Colonic mucosa (tissue), 4 donors: ENCODE measurements around the gene PTPRE. TPM values are rescaled to one million over a fixed set of nuclear protein-coding genes. Genes with fewer than 3 reads are reported as not detected.

Experiments used
- DNase-seq: peaks from one replicate; pipeline ENCODE4 v3.0.0-alpha.2; 2020
- H3K27ac ChIP-seq: fragments of 200-600 bp; one replicate; pipeline ENCODE4 v1.8.0; 2021
- H3K27me3 ChIP-seq: fragments of 200-600 bp; one replicate; pipeline ENCODE4 v1.8.0; 2021
- H3K36me3 ChIP-seq: fragments of 200-600 bp; one replicate; pipeline ENCODE4 v1.8.0; 2021
- H3K4me1 ChIP-seq: fragments of 200-600 bp; one replicate; pipeline ENCODE4 v1.8.0; 2021; ENCODE audit warnings: mild to moderate bottlenecking
- H3K4me3 ChIP-seq: fragments of 200-600 bp; one replicate; pipeline ENCODE4 v1.8.0; 2021
- H3K9ac ChIP-seq, 2 donors: one replicate each; pipeline ENCODE4 v1.7.0; 2013; ENCODE audit warnings: control low read depth in 2 of 2, low read depth in 2 of 2, low read length in 2 of 2
- H3K9me3 ChIP-seq: fragments of 200-600 bp; one replicate; pipeline ENCODE4 v1.8.0; 2021
- CTCF ChIP-seq: fragments of 200-600 bp; IDR thresholded peaks from one replicate; pipeline ENCODE4 v1.8.0; 2022; ENCODE audit warnings: antibody characterized with exemption, mild to moderate bottlenecking
- intact Hi-C: fragments of 100-400 bp; cut with DNase I; formaldehyde crosslinking; loops from one replicate; pipeline ENCODE4 v1.14.1; 2022
- total RNA-seq, 2 donors: library from RNA; stranded (reverse); fragmentation: NEBNext Ultra II Directional in 1 of 2; extraction: Animal tissue kit (Norgen Biotek cat#: 25700) in 1 of 2; gene quantifications; one replicate each; pipeline ENCODE4 v1.2.1, GENCODE V29; 2021
- donor health status: healthy.
- donor health status: DM: no; HTN: no; CAD: no.
- donor health status: DM: no; HTN: no; CAD: no.

Gene PTPRE
- total RNA-seq, 2 donors from 2014 or later = 15.9 to 18.8 TPM

DNA sequence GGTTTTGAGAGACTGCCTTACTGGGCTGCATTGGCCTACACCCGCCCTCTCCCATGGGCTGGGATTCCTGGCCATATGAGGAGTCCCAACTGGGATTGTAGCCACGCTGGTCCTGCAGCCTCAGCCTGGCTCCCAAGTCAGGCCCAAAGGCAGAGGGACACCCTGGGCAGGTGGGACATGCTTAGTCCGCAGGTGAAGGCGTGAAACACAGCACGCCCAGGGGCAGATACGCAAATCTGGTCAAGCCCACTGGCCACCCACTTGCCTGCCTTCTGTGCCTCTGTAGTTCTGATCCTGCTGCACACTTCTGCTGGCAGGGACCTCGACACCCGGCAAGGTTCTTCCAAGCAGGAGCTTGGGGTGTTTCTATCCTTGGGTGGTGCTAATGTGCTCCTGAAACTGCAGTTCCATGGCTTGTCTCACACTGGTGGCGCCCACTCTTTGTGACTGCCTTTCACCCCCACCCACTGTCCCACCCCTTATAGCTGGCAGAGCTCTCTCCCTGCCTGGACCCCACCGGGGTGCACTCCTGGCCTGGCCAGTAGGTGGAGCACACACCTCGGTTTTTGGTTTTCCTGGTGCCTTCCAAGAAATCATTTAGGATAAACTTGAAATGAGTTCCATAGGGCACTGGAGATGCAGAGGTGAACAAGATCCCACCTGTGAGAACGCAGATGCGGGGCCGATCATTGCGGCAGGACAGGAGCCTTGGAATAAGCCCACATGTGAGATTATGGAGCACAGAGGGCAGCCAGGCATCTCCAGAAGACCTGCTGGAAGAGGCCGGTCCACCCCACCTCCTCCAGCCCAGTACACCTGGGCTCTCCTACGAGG, 171.4 kb downstream of the PTPRE start:
- Histone ChIP-seq H3K4me3 (no peak overlapping the region), H3K4me1 (no peaks in the 10 kb centered on the region), H3K9me3 (no peaks in the 10 kb centered on the region), H3K27ac (no peak overlapping the region), H3K27me3 (no peaks in the 10 kb centered on the region), H3K9ac (no peak overlapping the region), H3K36me3 (no peaks in the 10 kb centered on the region)
- TF ChIP-seq CTCF = peak; percentile 58
- intact Hi-C loops = loop anchor here (5.0 kb wide), 1 partner anchor 69 kb away; no protein-coding TSS in a partner anchor
- peak; percentile 43 for DNase-seq

GRCh38 chr10:128080231-128080630, 173.3 kb downstream of the PTPRE start:
- Histone ChIP-seq H3K36me3 (no peaks in the 10 kb centered on the region), H3K4me3 (no peak overlapping the region), H3K4me1 (no peaks in the 10 kb centered on the region), H3K9ac (no peak overlapping the region), H3K27me3 (no peaks in the 10 kb centered on the region), H3K9me3 (no peaks in the 10 kb centered on the region), H3K27ac (no peak overlapping the region)
- intact Hi-C loops = no loop called here
- DNase-seq = no peak
- no peak for TF ChIP-seq CTCF

DNA sequence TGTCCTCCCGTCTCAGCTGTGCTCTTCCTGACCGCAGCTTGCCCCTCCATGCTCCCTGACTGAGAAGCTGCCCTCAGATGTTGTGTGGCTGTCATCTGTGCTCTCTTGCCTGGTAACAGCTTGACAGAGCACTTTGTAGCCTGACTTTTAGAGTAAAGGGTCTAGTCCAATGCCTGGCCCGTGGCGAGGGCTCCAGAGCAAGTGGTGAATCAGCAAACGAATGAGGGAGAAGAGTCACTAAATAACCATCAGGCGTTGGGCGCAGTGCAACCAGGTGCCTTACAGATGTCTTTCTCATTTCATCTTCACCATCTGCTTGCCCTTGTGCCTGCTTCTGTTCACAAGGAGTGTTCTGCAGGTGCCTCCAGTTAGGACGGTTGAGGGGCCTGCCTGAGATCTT, 173.7 kb downstream of the PTPRE start:
- DNase-seq = no peak
- Histone ChIP-seq H3K9me3 (no peaks in the 10 kb centered on the region), H3K4me3 (no peak overlapping the region), H3K36me3 (no peaks in the 10 kb centered on the region), H3K9ac (no peak overlapping the region), H3K4me1 (no peaks in the 10 kb centered on the region), H3K27ac (no peak overlapping the region), H3K27me3 (no peaks in the 10 kb centered on the region)
- no peak for TF ChIP-seq CTCF
- intact Hi-C loops = no loop called here

- Histone ChIP-seq H3K9ac (no peak overlapping the region), H3K36me3 (no peaks in the 10 kb centered on the region), H3K4me1 (no peaks in the 10 kb centered on the region), H3K27ac (no peak overlapping the region), H3K4me3 (no peak overlapping the region), H3K9me3 (no peaks in the 10 kb centered on the region), H3K27me3 (no peaks in the 10 kb centered on the region)
- TF ChIP-seq CTCF = no peak
- intact Hi-C loops = no loop called here
- no peak for DNase-seq
These were observed 174.3 kb downstream of the PTPRE start for GRCh38 chr10:128081222-128081621.

GRCh38 chr10:128081720-128082119, 174.8 kb downstream of the PTPRE start:
- intact Hi-C loops = no loop called here
- Histone ChIP-seq H3K4me1 (no peaks in the 10 kb centered on the region), H3K4me3 (no peak overlapping the region), H3K36me3 (no peaks in the 10 kb centered on the region), H3K9me3 (no peaks in the 10 kb centered on the region), H3K27me3 (no peaks in the 10 kb centered on the region), H3K9ac (no peak overlapping the region), H3K27ac (no peak overlapping the region)
- no peak for TF ChIP-seq CTCF
- DNase-seq = no peak
